NCI-H524 (cell line): Measurements from ENCODE around the gene RAB37.
A peak's percentile ranks its signal among the peaks of the same experiment; 100 is the strongest.

Experiments
- DNase-seq, 2 experiments: peaks; one replicate each; lab custom pipeline; 2025; lab: John Stamatoyannopoulos, UW

The RAB37 gene

GRCh38 chr17:74779501-74779900, 42.4 kb downstream of the RAB37 start:
- no peak for DNase-seq

- no peak for DNase-seq
Observed at GRCh38 chr17:74779948-74780400, 42.9 kb downstream of the RAB37 start.

DNA sequence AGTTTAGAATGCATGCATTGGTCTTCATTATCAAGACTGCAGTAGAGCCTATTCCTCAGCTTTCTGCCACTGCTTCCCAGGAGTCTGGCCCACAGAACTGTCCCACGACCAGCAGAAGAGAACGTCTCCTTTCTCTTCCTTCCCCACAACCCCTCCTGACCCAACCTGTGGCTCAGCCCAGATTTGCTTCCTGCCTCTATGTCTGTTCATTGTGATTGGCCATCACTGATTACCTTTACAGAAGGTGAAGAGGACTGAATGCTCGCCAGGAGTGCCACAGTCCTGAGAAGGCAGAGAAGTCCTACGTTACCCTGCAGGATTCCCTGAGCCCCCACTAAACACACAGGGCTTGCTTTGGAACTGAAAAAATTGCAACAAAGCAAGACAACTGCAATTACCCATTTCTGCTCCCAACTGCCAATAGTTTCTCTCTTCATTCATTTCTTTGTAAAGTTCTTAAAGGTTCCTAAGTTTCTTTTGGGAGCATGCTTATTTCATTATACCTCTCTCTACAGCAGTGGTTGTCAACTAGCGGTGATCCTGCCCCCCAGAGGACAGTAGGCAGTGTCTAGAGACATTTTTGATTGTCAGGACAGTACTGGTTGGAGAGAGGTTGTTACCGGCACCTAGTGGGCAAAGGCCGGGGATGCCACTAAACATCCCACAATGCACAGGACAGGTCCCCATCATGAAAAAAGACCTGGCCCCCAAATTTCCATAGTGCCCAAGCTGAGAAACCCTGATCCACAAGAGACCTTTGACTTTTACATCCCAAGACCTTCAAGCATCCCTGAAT, 43.6 kb downstream of the RAB37 start:
- peak; percentile 81 to 88 for DNase-seq

- no peak for DNase-seq
Observed at GRCh38 chr17:74782571-74782970, 45.5 kb downstream of the RAB37 start.

- DNase-seq, result no peak
Observed at GRCh38 chr17:74784125-74784810, 47.2 kb downstream of the RAB37 start.

DNA sequence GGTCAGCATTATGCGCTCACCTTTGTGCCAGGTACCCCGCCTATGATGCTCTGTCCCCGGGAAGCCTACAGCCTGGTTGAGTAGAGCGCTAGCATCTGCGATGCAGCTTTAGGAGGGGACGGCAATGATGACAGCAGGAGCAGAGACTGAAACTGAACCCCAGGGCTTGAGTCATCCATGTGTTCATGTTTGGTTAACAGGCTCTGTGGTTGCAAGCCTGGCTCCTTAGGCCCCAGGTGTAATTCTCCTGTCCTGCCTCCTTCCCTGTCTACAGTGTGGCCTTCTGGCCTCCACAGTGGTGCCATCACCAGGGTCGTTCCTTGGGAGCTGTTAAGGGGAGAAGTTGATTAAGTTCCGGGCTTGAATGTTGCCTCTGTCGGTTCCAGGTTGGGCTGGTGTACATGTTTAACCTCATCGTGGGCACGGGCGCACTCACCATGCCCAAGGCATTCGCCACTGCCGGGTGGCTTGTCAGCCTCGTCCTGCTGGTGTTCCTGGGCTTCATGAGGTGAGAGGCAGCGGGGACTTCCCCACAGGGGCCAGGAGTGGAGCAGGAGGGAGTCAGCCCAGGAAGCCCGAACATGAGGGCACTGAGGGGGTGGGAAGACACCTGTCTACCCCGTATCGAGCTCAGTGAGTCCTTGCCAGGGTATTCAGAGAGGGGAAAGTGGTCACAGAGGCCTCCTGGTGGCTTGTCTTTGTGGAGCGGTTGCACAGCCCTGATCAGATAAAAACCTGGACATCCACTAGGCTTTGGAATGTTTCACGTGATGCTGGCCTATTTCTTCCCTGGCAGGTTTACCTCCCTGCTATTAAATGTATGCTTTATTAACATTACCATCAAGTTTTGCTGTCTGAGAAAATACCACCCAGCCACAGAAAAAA, 48.3 kb downstream of the RAB37 start:
- no peak for DNase-seq

- DNase-seq, result no peak
Observed at GRCh38 chr17:74785981-74786360, 48.9 kb downstream of the RAB37 start.

DNA sequence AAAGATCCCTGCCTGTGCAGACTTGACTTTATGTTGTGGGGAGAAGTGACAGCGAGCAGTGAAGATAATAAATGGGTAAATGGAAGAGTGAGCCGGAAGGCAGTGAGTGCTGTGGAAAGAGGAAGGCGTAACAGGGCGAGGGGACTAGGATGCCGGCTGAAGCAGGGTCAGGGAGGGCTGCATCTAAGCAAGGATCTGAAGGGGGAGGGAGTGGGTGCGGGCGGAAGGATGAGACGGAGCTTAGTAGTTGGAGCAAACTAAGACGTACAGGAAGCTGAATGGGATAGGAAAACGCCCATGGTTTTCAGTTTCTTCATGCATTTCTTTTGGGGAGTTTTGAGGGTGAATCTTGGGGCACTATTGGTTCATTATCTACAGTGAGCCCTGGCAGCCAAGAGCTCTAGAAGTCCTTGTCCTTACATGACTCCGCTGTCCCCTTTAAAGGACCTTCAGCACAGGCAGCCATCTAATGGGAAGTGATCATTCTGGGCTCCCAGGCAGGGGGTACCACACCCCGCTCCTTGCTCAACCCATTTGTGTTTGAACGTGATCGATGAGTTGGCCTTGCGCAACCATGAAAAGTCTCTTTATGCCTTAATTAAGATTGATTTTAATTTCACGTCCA, 49.5 kb downstream of the RAB37 start:
- DNase-seq, result no peak

GRCh38 chr17:74790161-74791058, 53.4 kb downstream of the RAB37 start:
- DNase-seq, result no peak

- no peak for DNase-seq
Observed at GRCh38 chr17:74792586-74793105, 55.6 kb downstream of the RAB37 start.

DNA sequence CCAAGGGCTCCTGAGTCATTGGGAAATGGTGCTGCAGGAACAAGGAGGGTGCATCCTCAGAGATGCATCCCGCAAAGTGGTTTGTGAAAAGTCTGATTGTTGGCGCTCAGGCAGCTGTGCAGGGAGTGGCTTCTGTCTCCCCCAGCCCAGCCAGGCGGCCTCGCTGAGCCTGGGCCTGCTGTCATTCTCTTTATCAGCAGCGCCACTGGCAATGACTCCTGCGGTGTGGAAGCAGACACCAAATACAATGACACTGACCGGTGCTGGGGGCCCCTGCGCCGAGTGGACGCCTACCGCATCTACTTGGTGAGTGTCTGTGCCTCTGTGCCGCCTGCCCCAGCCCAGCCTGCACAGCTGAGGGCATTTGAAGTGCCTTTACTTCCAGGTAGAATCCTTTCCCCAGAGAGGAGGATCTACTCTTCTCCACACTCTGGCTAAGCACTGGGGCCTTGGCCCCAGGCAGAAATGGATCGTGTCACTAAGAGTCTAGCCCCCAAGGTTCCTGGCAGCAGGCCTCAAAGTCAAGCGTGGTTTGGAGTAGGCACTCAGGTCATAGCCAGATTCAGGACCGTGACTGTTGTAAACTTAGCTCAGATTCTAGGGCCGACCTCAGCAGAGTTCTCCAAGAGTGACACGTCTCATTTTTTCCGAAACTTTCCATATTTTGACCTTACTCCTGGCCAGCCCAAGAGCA, 58.4 kb downstream of the RAB37 start:
- no peak for DNase-seq

DNA sequence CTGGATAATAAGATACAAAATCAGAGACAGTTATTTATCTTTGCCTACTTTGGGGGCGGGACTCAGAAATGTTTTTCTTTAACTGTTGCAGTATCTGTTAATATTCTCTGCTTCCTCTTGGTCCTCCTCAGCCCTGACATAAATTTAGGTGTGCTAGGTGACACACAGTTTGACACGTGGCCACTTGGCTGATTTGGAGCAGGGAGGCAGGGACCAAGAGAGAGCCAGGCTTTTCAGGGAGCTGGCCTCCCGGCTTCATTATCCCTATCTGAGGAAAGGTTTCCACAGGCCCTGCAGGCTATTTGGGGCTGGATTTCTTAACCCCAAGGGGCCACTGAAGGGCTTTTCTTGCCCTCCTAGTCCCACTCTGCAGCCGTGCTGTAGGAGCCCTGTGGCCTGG, 59.2 kb downstream of the RAB37 start:
- no peak for DNase-seq

DNA sequence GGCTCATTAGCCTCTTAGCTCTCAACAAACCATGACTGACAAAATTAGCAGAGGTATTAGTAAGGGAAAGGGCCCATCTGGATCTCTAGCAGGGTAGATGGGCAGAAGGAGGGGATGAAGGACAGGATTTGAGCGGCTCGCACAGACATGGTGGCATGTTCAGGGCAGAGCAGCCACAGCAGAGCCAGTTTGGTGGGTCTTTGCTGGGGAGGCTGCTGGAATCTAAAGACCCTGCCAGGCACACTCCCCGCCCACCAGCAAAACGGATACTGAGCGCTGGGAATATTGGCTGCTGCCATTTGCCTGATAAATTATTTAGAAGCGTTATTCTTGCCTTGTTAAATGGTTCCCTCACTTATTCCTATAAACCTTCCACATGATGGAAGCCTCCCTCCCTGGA, 59.8 kb downstream of the RAB37 start:
- peak in 1 of 2 experiments; percentile 47 for DNase-seq
